SKM-1 (cell line): ENCODE measurements around the gene SVOP.
"Not testable (repeated sequence)": the region's sequence is repeated elsewhere in the genome, so short reads cannot be mapped to it uniquely, and the experiment has no call there.

Experiments used
- DNase-seq: peaks from one replicate; lab custom pipeline; 2025; ENCODE audit not compliant: unreplicated experiment; lab: John Stamatoyannopoulos, UW

Gene SVOP

DNA sequence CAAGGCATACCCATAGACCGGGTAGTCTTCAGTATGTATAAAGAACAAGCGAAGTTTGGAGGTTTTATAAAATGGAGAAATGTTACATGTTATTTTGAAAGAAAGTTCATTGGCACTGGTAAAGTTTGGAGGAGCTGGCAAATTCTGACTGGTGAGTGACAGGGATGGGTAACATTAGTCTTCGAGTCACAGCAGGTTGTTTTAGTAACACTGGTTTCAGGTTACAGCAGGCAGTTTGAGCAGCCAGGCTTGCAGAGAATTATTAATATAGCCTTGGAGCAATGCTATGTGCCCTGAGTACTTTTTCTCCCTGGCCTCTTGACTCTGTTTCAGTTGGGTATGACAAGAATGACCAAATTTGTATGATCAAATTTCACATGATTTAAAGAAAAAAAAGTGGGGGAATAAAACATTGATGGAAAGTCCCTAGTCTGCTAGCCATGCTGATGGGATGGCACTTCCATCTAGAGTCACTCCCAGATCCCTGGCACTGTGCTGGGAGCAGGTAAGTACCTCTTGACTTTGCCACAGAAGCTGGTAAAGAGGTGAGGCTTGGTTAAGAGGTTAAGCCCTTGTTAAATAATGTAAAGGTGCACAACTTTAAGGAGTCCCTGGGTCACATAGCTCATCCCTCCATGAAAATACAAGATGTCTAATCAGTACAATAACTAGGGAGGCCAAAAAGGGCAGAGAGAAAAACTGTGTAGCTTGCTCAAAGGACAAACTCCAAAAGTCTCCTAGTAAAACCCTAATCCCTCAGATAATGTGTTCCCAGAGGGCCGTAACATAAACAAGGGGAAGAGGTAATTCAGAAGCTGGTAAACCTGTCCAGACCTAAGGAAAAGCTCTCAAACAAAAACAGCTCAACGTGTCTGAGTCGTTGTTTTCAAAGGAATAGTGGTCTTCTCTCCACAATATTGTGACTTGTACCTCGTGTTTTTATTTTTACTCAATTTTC is 12.7 kb upstream of the SVOP start:
- no peak for DNase-seq

DNA sequence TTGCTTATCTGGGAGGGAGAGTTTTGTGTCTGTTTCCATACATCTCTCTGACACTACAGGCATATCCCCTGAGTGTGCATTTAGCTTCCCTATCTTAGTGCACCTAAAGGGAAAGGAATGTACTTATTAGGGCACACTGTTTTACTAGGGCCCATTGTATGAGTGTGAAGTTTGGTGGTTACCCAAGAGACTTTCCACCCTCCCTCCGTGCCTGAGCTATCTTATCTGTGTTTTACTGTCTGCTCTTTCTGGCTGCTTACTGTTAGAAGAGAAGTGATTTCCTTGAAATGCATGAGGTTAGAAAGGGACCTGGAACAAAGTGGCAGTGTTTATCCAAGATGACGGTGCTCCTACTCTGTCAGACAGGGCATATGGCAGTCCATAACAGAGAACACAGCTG is 8.5 kb upstream of the SVOP start:
- no peak for DNase-seq

DNA sequence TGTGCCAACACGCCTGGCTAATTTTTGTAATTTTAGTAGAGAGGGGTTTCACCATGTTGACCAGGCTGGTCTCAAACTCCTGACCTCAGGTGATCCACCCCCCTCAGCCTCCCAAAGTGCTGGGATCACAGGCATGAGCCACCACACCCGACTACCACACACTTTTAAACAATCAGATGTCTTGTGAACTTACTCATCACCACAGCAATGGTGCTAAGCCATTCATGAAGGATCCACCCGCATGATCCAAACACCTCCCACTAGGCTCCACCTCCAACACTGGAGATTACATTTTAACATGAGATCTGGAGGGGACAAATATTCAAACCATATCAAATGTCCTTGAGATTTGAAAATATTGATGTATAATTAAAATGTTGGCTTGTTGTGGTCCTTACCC is 7.8 kb upstream of the SVOP start:
- not testable (repeated sequence) for DNase-seq

DNA sequence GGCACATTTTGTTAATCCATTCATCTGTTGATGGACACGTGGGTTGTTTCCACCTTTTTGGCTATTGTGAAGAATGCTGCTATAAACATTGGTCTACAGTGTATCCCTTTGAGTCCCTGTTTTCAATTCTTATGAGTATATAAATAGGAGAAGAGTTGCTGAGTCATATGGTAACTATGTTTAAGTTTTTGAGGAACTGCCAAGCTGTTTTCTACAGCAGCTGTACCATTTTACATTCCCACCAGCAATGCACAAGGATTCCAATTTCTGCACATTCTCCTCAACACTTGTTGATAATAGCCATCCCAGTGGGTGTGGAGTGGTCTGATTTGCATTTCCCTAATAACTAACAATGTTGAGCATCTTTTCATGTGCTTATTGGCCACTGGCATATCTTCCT is 6.9 kb upstream of the SVOP start:
- DNase-seq = no peak

DNA sequence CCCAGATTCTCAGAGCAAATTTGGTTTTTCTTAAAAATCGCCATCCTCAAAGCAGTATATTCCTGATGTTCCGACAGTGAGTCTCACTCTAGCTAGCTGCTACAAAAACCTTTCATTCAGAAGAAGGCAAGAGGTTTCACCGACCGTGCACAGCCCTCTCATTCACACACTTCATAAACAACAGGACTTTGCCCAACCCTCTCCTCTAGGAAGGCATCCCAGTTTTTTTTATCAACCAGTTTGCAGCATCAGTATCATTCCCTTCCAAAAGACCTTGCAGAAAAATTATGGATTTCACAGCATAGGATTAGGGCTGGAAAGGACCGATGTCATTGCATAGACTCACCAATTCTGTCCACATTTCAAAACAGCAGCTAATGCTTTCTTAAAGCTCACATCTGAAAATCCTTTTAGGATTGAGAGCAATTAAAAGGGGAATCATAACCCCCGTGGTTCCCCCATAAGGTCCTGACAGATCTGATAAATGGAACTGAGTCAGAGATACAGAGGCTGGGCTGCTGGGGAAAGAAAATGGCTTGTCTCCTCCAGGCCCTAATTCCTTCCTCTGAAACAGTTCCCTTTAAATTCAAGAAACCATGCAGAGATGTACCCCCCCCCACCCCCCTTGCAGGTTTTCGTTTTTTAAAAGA is 597 bp downstream of the SVOP start:
- no peak for DNase-seq

DNA sequence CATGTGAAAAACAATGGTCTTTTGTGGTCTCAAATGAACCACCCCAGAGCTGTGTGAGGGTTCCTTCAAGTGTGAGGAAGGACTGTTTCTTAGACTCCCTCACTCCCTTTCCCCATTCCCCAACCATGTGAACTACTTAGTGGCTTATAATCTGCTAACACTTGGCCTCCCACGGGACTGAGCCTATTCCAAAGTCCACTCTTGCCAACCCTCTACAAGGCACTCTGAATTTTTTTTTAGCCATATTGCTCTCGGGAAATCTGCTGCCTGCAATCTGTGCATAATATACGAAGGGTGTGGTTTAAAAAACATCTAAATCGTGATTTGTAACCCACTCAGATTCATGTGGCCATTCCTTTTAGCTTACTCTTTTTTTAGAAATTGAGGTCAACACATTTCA is 2.6 kb downstream of the SVOP start:
- no peak for DNase-seq

DNA sequence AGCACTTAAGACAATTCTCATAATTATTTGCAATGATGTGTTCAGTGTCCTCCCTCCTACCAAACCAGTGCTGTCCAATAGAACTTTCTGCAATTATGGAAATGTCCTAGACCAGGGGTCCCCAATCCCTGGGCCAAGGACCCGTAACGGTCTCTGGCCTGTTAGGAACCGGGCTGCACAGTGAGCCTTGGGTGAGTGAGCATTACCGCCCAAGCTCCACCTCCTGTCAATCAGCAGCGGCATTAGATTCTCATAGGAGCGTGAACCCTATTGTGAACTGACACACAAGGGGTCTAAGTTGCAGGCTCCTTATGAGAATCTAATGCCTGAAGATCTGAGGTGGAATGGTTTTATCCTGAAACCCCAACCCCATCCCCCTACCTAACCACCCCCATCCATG is 3.9 kb downstream of the SVOP start:
- no peak for DNase-seq

DNA sequence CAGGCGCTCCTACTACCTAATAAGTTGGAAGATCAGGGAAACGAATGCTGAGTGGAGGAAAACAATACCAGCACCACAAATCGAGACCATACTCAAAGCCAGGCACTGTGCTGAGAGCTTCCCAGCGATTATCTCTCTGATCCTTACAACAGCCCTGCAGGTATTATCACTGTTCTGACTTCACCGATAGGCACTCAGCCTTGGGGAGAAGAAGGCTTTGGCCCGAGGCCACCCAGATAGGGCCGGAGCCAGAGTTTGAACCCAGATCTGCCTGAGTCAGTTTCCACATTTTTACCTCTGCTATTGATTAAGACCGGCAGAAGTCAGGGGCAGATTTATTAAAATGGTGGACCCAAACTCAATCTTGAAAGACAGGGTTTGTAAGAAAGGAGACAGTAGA is 4.9 kb downstream of the SVOP start:
- DNase-seq = no peak

DNA sequence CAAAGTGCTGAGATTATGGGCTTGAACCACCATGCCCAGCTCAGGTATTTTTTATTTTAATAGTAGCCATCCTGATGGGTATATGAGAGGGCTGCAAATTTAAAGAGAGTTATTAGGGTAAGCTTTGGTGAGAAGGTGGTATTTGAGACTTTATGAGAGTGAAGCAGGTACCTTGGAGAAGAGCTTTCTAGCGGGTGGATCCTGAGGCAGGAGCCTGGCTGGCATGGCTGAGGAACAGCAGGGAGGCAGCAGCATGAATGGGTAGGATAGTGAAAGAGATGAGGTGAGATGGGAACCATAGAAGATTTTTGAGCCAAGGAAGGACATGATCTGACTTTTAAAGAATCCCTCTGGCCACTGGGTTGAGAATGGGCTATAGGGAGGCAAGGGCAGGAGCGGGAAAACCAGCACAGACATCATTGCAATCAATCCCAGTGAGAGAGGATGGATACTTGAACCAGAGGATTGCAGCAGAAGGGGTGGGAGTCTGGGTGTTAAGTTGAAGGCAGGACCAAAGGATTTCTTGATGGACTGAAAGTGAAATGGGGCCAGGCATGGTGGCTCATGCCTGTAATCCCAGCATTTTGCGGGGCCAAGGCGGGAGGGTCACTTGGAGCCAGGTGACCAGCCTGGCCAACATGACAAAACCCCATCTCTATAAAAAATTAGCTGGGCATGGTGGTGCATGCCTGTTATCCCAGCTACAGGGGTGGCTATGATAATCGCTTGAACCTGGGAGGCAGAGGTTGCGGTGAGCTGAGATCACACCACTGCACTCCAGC is 5.7 kb downstream of the SVOP start:
- DNase-seq = no peak

DNA sequence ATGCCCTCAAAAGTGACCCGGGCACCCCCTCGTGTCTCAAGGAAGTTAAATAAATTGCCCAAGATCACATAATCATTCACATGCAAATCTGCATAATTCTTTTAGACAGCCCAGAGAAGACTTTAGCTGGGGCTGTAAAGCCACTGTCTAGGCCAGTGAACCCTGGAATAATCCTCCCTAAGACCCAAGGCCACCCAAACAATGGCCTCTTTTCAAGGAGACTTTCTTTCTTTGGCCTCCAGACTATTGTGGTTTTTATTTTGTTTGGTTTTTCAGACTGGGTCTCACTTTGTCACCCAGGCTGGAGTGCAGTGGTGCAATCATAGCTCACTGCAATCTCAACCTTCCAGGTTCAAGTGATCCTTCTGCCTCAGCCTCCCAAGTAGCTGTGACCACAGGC is 10.6 kb downstream of the SVOP start:
- DNase-seq = no peak

DNA sequence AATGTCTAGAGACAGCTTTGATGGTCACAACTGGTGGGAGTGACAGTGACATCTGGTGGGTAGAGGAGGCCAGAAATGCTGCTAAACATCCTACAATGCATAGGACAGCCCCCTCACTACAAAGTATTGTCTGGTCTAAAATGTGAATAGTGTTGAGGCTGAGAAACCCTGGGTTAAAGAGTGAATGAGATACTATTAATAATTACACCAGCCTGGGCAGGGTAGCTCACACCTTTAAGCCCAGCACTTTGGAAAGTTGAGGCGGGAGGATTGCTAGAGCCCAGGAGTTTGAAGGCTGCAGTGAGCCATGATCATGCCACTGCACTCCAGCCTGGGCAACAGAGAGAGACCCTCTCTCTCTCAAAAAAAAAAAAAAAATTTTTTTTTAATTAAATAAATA is 11.1 kb downstream of the SVOP start:
- DNase-seq = no peak

DNA sequence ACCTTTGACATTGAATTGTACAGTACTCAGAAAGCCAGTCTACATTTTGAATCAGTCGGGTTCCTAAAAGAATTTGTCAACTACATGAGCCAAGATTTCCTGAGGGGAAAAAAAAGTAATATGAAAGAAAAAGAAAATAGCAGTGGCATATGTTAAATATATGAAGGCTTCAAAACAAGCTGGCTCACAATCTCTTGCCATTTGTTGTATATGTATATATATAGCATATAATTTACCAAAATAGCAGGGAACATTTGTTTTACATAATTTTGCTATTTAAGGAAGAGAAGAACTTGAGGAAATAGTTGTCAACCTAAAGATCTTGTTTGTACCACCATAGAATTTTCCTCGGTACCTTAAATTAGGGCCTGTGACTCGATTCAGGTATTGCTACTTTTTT is 16.9 kb downstream of the SVOP start:
- no peak for DNase-seq

DNA sequence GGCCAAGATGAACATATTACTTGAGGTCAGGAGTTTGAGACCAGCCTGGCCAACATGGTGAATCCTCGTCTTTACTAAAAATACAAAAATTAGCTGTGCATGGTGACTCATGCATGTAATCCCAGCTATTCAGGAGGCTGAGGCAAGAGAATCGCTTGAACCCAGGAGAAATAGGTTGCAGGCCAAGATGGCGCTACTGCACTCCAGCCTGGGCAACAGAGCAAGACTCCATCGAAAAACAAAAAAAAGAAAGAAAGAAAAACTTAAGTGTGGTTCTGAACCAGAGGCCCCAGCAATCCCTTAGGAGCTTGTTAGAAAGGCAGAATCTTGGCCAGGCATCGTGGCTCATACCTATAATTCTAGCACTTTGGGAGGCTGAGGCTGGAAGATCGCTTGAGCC is 24.5 kb downstream of the SVOP start:
- DNase-seq = no peak

DNA sequence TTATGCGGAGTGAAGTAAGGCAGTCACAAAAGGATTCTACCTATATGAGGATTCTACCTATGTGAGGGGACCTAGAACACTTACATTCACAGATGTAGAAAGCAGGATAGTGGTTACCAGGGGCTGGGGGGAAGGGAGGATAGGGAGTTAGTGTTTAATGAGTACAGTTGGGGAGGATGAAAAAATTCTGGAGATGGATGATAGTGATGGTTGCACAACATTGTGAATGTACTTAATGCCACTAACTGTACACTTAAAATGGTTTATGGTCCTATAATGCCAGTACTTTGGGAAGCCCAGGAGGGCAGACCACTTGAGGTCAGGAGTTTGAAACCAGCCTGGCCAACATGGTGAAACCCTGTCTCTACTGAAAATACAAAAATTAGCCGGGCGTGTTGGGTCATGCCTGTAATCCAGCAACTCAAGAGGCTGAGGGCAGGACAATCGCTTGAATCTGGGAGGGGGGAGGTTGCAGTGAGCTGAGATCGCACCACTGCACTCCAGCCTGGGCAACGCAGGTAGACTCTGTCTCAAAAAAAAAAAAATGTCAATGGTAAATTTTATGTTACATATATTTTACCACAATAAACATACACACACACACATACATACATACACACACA is 25.4 kb downstream of the SVOP start:
- no peak for DNase-seq

DNA sequence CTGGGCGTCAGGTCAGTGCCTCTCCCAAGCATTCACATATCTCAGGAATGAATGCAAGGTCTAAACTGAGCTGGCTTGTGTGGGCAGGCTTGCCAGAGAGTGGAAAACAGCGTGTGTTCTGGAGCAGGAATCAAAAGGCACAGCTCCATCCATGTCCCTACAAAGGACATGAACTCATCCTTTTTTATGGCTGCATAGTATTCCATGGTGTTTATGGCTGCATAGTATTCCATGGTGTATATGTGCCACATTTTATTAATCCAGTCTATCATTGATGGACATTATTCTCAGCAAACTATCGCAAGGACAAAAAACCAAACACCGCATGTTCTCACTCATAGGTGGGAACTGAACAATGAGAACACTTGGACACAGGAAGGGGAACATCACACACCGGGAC is 30.8 kb downstream of the SVOP start:
- not testable (repeated sequence) for DNase-seq

DNA sequence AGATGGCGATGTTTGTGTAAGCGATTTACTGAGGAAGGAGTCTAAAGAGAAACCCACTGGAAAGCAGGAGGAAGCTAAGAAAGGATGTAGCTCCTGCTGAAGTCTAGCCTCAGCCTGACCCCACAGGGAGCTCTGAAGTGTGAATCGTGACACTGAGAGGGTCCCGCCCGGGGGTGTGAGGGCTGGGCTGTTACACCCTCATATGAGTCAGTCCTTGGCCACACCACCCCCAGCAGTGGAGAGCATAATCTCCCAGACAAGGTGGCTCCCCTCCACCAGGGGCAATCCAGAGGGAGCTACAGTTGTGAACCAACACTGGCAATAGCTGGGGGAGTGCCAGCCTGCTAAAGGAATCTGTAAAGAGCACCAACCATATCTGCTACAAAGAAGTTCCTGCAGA is 31.5 kb downstream of the SVOP start:
- no peak for DNase-seq

DNA sequence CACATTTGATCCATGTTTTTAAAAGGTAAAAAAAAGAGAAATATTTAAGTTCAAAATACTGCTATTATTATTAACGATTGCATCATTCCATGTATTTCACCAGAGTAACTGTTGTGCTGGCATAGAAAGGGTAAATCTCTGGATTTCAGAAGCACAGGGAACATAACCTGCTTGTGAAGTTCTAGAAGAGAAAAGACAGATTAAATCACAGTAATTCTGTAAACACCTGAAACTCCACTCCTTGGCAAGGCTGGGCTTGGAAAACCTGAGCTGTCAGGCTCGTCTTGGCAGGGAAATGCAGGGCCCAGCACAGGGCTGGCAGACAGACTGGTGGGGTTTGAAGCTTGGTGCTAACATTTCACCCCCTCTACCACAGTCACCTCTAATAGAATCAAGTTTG is 35.1 kb downstream of the SVOP start:
- no peak for DNase-seq

DNA sequence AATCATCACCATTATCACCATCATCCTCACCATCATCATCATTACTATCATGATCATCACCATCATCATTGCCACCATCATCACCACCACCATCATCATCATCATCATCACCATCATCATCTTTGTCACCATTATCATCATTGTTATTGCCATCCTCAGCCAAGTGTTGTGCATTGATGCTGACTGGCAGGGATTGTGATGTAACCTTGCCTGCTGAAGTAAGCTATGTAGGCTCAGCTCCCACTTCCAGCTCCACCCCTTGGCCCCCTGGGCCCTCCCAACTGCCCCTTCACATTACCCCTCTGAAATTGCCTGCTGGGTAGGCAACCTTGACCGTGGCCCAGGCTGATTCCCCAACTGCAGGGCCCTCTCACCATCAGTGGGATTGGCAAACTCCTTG is 37.6 kb downstream of the SVOP start:
- DNase-seq = no peak

DNA sequence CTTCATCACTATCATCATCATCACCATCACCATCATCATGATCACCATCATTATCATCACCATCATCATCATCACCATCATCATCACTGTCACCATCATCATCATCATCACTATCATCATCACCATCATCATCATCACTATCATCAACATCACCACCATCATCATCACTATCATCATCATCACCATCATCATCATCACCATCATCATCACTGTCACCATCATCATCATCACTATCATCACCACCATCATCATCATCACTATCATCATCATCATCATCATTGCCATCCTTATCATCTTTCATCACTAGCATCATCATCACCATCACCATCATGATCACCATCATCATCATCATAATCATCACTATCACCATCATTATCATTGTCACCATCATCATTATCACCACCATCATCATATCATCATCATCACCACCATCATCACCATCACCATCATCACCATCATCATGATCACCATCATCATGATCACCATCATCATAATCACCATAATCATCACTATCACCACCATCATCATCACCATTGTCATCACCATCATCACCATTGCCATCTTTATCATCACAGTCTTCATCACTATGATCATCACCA is 38.1 kb downstream of the SVOP start:
- DNase-seq = no peak

DNA sequence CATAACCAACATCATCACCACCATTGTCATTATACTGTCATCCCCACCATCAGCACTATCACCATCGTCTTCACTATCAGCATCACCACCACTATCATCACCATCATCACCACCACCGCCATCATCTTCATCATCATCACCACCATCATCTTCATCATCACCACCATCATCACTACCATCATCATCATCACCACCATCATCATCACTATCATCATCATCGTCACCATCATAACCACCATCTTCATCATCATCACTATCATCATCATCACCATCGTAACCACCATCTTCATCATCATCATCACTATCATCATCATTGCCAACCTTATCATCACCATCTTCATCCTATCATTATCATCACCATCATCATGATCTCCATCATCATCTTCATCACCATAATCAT is 39.0 kb downstream of the SVOP start:
- DNase-seq = no peak
